HepG2 (cell line): ENCODE measurements around the gene HDAC4. TPM values are rescaled to one million over a fixed set of nuclear protein-coding genes. Genes with fewer than 3 reads are reported as not detected.

Experiments used
- ATAC-seq: fragments of 200-7000 bp; cut with Tn5 transposase; 3 replicates; pipeline ENCODE4 v1.9.1; 2020; ENCODE audit warnings: mild to moderate bottlenecking, moderate library complexity
- BruUV-seq: library from RNA; stranded (reverse); fragments of 400-500 nt; replicated peaks from 2 replicates; lab custom pipeline; 2021; lab: Mats Ljungman, UMichigan
- CTCF ChIA-PET: fragments of 300-600 bp; formaldehyde crosslinking; extraction: SDS; loops from one replicate; lab custom pipeline; 2021; ENCODE audit warnings: low total read pairs, inconsistent platforms, low intra/inter-chr PET ratio; lab: Yijun Ruan, JAX
- POLR2A ChIA-PET: fragments of 350-600 bp; sonication (Branson Sonifier 250); formaldehyde crosslinking; loops from one replicate; lab custom pipeline; 2020; ENCODE audit warnings: antibody characterized with exemption, inconsistent platforms; lab: Yijun Ruan, JAX
- DNase-seq: peaks from one replicate; pipeline ENCODE4 v3.0.0-alpha.2; 2015; ENCODE audit warnings: low spot score
- FAIRE-seq: peaks from 3 replicates; lab custom pipeline; 2011; peaks lifted over from hg19 to GRCh38; lab: Jason Lieb, UNC
- H2AFZ ChIP-seq: one replicate; pipeline ENCODE4 v1.6.1; 2011; ENCODE audit warnings: low read length, inconsistent platforms
- H3K27ac ChIP-seq: fragments of 300-600 bp; 3 replicates; pipeline ENCODE4 v1.8.0; 2011; ENCODE audit warnings: mixed run types, mild to moderate bottlenecking, mixed read lengths, low read length, inconsistent platforms; ENCODE audit not compliant: insufficient read depth; ENCODE audit errors: extremely low read length
- H3K27me3 ChIP-seq, 2 experiments: fragments of 200-600 bp in 1 of 2; 2 replicates in 1 of 2; 3 replicates in 1 of 2; pipeline versions ENCODE4 v1.6.0 to v1.8.0; 2011; ENCODE audit warnings: low read length in 2 of 2, mild to moderate bottlenecking in 2 of 2, moderate library complexity in 2 of 2, inconsistent platforms in 1 of 2; ENCODE audit not compliant: insufficient read depth in 2 of 2, control insufficient read depth in 1 of 2
- H3K36me3 ChIP-seq, 2 experiments: fragments of 200-600 bp in 1 of 2; replicated peaks in 1 of 2; 2 replicates in 1 of 2; 3 replicates in 1 of 2; pipeline versions ENCODE4 v1.5.1 to v1.8.0; 2011; ENCODE audit warnings: low read length in 2 of 2, inconsistent platforms in 1 of 2; ENCODE audit not compliant: insufficient read depth in 2 of 2, control insufficient read depth in 1 of 2
- H3K4me1 ChIP-seq: 2 replicates; pipeline ENCODE4 v1.5.1; 2012; ENCODE audit warnings: low read length, inconsistent platforms; ENCODE audit not compliant: insufficient read depth
- H3K4me2 ChIP-seq: 2 replicates; pipeline ENCODE4 v1.6.0; 2011; ENCODE audit warnings: low read depth, low read length, inconsistent platforms
- H3K4me3 ChIP-seq, 3 experiments: fragments of 200-600 bp in 1 of 3; sonication (generic), shearing (Covaris generic) in 1 of 3; replicated peaks in 1 of 3; 2 replicates each; pipeline ENCODE4 v1.5.1; 2011 to 2016; ENCODE audit warnings: low read length in 3 of 3, inconsistent platforms in 2 of 3, low read depth in 2 of 3, mild to moderate bottlenecking in 2 of 3, control low read depth in 1 of 3, mixed read lengths in 1 of 3; ENCODE audit not compliant: insufficient read depth in 1 of 3
- H3K79me2 ChIP-seq: one replicate; pipeline ENCODE4 v1.6.1; 2011; ENCODE audit warnings: low read length, inconsistent platforms; ENCODE audit not compliant: insufficient read depth
- H3K9ac ChIP-seq: 2 replicates; pipeline ENCODE4 v1.6.0; 2011; ENCODE audit warnings: mild to moderate bottlenecking, low read depth, low read length, inconsistent platforms; ENCODE audit not compliant: insufficient read depth
- H3K9me3 ChIP-seq: 2 replicates; pipeline ENCODE4 v1.5.1; 2012; ENCODE audit warnings: mild to moderate bottlenecking, low read length
- H4K20me1 ChIP-seq: 2 replicates; pipeline ENCODE4 v1.6.0; 2011; ENCODE audit warnings: inconsistent platforms, mild to moderate bottlenecking, low read length, moderate library complexity; ENCODE audit not compliant: insufficient read depth
- AGO1 ChIP-seq: fragments of 200-400 bp; formaldehyde crosslinking; IDR thresholded peaks from 2 replicates; pipeline ENCODE4 v1.6.1; 2017; ENCODE audit warnings: mild to moderate bottlenecking, low read depth, low read length, moderate library complexity; ENCODE audit not compliant: poor library complexity, severe bottlenecking
- MEIS2 ChIP-seq: sonication (generic); formaldehyde crosslinking; IDR thresholded peaks from 2 replicates; pipeline ENCODE4 v1.9.0; 2021; ENCODE audit warnings: mild to moderate bottlenecking, missing genetic modification reagents
- NFIB ChIP-seq: sonication (generic); formaldehyde crosslinking; IDR thresholded peaks from 2 replicates; pipeline ENCODE4 v1.9.0; 2021; ENCODE audit warnings: missing genetic modification reagents, mild to moderate bottlenecking, borderline replicate concordance
- PHF8 ChIP-seq: sonication (generic); formaldehyde crosslinking; IDR thresholded peaks from 2 replicates; pipeline ENCODE4 v1.5.0; 2020; ENCODE audit warnings: missing genetic modification reagents
- PLRG1 ChIP-seq: fragments of 450-650 bp; conservative IDR thresholded peaks from 2 replicates; pipeline ENCODE4 v1.6.1; 2016
- ZNF44 ChIP-seq: sonication (generic); formaldehyde crosslinking; IDR thresholded peaks from 2 replicates; pipeline ENCODE4 v1.5.1; 2020; ENCODE audit warnings: mild to moderate bottlenecking, missing genetic modification reagents
- ZNF451 ChIP-seq: sonication (generic); formaldehyde crosslinking; IDR thresholded peaks from 2 replicates; pipeline ENCODE4 v1.5.0; 2020; ENCODE audit warnings: mild to moderate bottlenecking, missing genetic modification reagents
- ZNF850 ChIP-seq: sonication (generic); formaldehyde crosslinking; conservative IDR thresholded peaks from 2 replicates; pipeline ENCODE4 v1.9.0; 2021; ENCODE audit warnings: mild to moderate bottlenecking, missing genetic modification reagents
- WGBS: methylation state at CpG from one replicate; pipeline ENCODE4 v1.1.6; 2017; ENCODE audit warnings: low lambda C conversion rate; 5-methylcytosine and 5-hydroxymethylcytosine counted together
- in situ Hi-C: cut with HindIII; loops from 2 replicates; pipeline ENCODE4 v1.10.0; 2017; ENCODE audit warnings: low pct_unique_long_range_greater_than_20kb; ENCODE audit not compliant: extremely low pct_ligation_motif_present
- intact Hi-C: fragments of 100-400 bp; cut with micrococcal nuclease; formaldehyde crosslinking; loops from one replicate; pipeline ENCODE4 v1.10.0; 2022; ENCODE audit not compliant: unreplicated experiment
- polyA plus RNA-seq, 8 experiments: library from polyadenylated mRNA; depleted of rRNA in 3 of 8; stranded (reverse) in 7 of 8; unstranded in 1 of 8; fragments of >200 nt; fragmentation: Illumina TruSeq in 4 of 8; extraction: Trizol in 4 of 8; gene quantifications; 2 replicates each; pipeline versions ENCODE4 v1.2.1 to v1.2.3, GENCODE V29; 2011 to 2016; ENCODE audit warnings: low read depth in 4 of 8, missing spikeins in 1 of 8, mixed read lengths in 1 of 8; ENCODE audit not compliant: insufficient read depth in 1 of 8
- total RNA-seq, 5 experiments: library from RNA; depleted of rRNA; stranded (reverse); fragments of >200 nt; fragmentation: Illumina TruSeq; extraction: Trizol; gene quantifications; 2 replicates each; pipeline ENCODE4 v1.2.3, GENCODE V29; 2016; ENCODE audit warnings: low read depth in 1 of 5
- TF ChIP-seq, protein P1 (sequence below): sonication (generic); formaldehyde crosslinking; IDR thresholded peaks from 2 replicates; pipeline ENCODE4 v1.8.0; 2022; ENCODE audit warnings: mild to moderate bottlenecking, missing genetic modification reagents, moderate library complexity

Gene HDAC4
- total and polyA plus RNA-seq, 2 of the 13 experiments (the other 11 are each of a cell fraction or from before 2014, with no cell fraction given) = 10.1 to 11.5 TPM

GRCh38 chr2:239157269-239157668 is 243.6 kb downstream of the HDAC4 start:
- H3K79me2 ChIP-seq = no peaks in the 10 kb centered on the region
- no peak overlapping the region for H2AFZ ChIP-seq
- no TSS peak for BruUV-seq
- H3K4me1 ChIP-seq = no peaks in the 10 kb centered on the region
- H3K4me3 ChIP-seq = no peak overlapping the region
- DNase-seq = no peak
- no peaks in the 10 kb centered on the region; the same call in 1 of the 2 replicates for H4K20me1 ChIP-seq
- 95% methylated on average over 12 of the region's 12 CpGs for WGBS
- H3K9me3 ChIP-seq = no peaks in the 10 kb centered on the region
- ChIA-PET CTCF (no interaction called here), POLR2A (no interaction called here)
- H3K9ac ChIP-seq = no peak overlapping the region
- intact Hi-C loops (no loop called here), in situ Hi-C loops (no loop called here)
- ATAC-seq = no peak
- peaks cover 25 to 49% of the 10 kb centered on the region in 2 experiments for H3K36me3 ChIP-seq
- TF ChIP-seq MEIS2 (CRISPR knock-in tag) = no peak
- no peak for TF ChIP-seq PHF8 (CRISPR knock-in tag)
- TF ChIP-seq ZNF850 = no peak
- no peak for TF ChIP-seq AGO1
- no peak for TF ChIP-seq PLRG1
- TF ChIP-seq ZNF44 = no peak
- TF ChIP-seq ZNF451 (CRISPR knock-in tag) = no peak
- TF ChIP-seq, protein P1, sequence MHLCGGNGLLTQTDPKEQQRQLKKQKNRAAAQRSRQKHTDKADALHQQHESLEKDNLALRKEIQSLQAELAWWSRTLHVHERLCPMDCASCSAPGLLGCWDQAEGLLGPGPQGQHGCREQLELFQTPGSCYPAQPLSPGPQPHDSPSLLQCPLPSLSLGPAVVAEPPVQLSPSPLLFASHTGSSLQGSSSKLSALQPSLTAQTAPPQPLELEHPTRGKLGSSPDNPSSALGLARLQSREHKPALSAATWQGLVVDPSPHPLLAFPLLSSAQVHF (CRISPR knock-in tag) = no peak
- TF ChIP-seq NFIB = no peak
- no peak overlapping the region for H3K4me2 ChIP-seq
- H3K27ac ChIP-seq = no peak overlapping the region
- FAIRE-seq = no peak
- no peaks in the 10 kb centered on the region for H3K27me3 ChIP-seq
